GM23248 (cell line): ENCODE measurements around the gene CBFA2T2. TPM values are rescaled to one million over a fixed set of nuclear protein-coding genes. Genes with fewer than 3 reads are reported as not detected.
"Not testable (repeated sequence)": the region's sequence is repeated elsewhere in the genome, so short reads cannot be mapped to it uniquely, and the experiment has no call there.

ENCODE experiments used
- DNase-seq: peaks from one replicate; pipeline ENCODE4 v3.0.0-alpha.2; 2015
- H2AFZ ChIP-seq: fragments of 200-600 bp; sonication (generic); 2 replicates; pipeline ENCODE4 v1.6.1; 2016; ENCODE audit warnings: antibody characterized with exemption
- H3F3A ChIP-seq: fragments of 200-600 bp; sonication (generic); 2 replicates; pipeline ENCODE4 v1.6.1; 2016; ENCODE audit warnings: mild to moderate bottlenecking, antibody characterized with exemption, mixed run types; ENCODE audit not compliant: insufficient read depth
- H3K27ac ChIP-seq: fragments of 200-600 bp; sonication (generic); 2 replicates; pipeline ENCODE4 v1.5.1; 2016; ENCODE audit warnings: mild to moderate bottlenecking
- H3K27me3 ChIP-seq: fragments of 200-600 bp; sonication (generic); replicated peaks from 2 replicates; pipeline ENCODE4 v1.6.1; 2016; ENCODE audit warnings: mild to moderate bottlenecking; ENCODE audit not compliant: insufficient read depth
- H3K36me3 ChIP-seq: fragments of 200-600 bp; sonication (generic); 2 replicates; pipeline ENCODE4 v1.6.1; 2016; ENCODE audit warnings: low read depth, mild to moderate bottlenecking
- H3K4me1 ChIP-seq: fragments of 200-600 bp; sonication (generic); 2 replicates; pipeline ENCODE4 v1.6.1; 2016; ENCODE audit warnings: mild to moderate bottlenecking; ENCODE audit not compliant: insufficient read depth
- H3K4me2 ChIP-seq: fragments of 200-600 bp; sonication (generic); one replicate; pipeline ENCODE4 v1.6.1; 2016; ENCODE audit warnings: mild to moderate bottlenecking; ENCODE audit not compliant: unreplicated experiment
- H3K4me3 ChIP-seq: fragments of 200-600 bp; sonication (generic); 2 replicates; pipeline ENCODE4 v1.5.1; 2016; ENCODE audit warnings: mild to moderate bottlenecking
- H3K79me2 ChIP-seq: fragments of 200-600 bp; sonication (generic); 2 replicates; pipeline ENCODE4 v1.6.1; 2016; ENCODE audit warnings: mild to moderate bottlenecking; ENCODE audit not compliant: insufficient read depth
- H3K9ac ChIP-seq: fragments of 200-600 bp; sonication (generic); 2 replicates; pipeline ENCODE4 v1.6.1; 2016; ENCODE audit warnings: mild to moderate bottlenecking
- H3K9me2 ChIP-seq: fragments of 200-600 bp; sonication (generic); 2 replicates; pipeline ENCODE4 v1.6.1; 2016; ENCODE audit warnings: mixed run types, mild to moderate bottlenecking, moderate library complexity; ENCODE audit not compliant: insufficient read depth
- H3K9me3 ChIP-seq: fragments of 200-600 bp; sonication (generic); one replicate; pipeline ENCODE4 v1.6.1; 2017; ENCODE audit warnings: low read depth
- H4K20me1 ChIP-seq: fragments of 200-600 bp; sonication (generic); 2 replicates; pipeline ENCODE4 v1.6.0; 2016; ENCODE audit not compliant: insufficient read depth
- EZH2 ChIP-seq: fragments of 200-600 bp; sonication (generic); IDR thresholded peaks from 2 replicates; pipeline ENCODE4 v1.6.1; 2018; ENCODE audit warnings: antibody characterized with exemption, mild to moderate bottlenecking; ENCODE audit not compliant: insufficient read depth, poor library complexity, severe bottlenecking
- EZH2phosphoT487 ChIP-seq: fragments of 200-600 bp; sonication (generic); IDR thresholded peaks from 2 replicates; pipeline ENCODE4 v1.6.1; 2018; ENCODE audit warnings: antibody characterized with exemption, moderate library complexity, mild to moderate bottlenecking, low read depth; ENCODE audit not compliant: insufficient read depth
- WGBS, 2 experiments: methylation state at CpG; one replicate each; pipeline ENCODE4 v1.1.6; 2015 to 2017; ENCODE audit warnings: low lambda C conversion rate in 2 of 2, low coverage in 1 of 2; ENCODE audit errors: missing lambda C conversion rate in 2 of 2; 5-methylcytosine and 5-hydroxymethylcytosine counted together
- in situ Hi-C: fragments of 300-500 bp; cut with MboI; formaldehyde crosslinking; loops from 2 replicates; pipeline ENCODE4 v1.15.0; 2020
- polyA plus RNA-seq: library from polyadenylated mRNA; unstranded; fragments of >200 nt; fragmentation: Nextera tagmentation; extraction: Ambion mirVana; gene quantifications from 2 replicates; pipeline ENCODE4 v1.2.1, GENCODE V29; 2016
- total RNA-seq: library from RNA; depleted of rRNA; stranded (reverse); fragments of >200 nt; shearing (Covaris generic); gene quantifications from 2 replicates; pipeline ENCODE4 v1.2.3, GENCODE V29; 2014

CBFA2T2 gene
- total and polyA plus RNA-seq, 2 experiments from 2014 or later = 5.3 to 8.7 TPM

DNA sequence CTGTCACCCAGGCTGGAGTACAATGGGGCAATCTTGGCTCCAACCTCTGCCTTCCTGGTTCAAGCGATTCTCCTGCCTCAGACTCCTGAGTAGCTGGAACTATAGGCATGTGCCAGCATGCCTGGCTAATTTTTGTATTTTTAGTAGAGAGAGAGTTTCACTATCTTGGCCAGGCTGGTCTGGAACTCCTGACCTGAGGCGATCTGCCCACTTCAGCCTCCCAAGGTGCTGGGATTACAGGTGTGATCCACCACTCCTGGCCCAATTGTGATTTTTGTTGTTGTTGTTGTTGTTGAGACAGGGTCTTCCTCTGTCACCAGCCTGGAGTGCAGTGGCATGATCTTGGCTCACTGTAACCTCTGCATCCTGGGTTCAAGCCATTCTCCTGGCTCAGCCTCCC is 69.3 kb downstream of the CBFA2T2 start:
- H2AFZ ChIP-seq = no peak overlapping the region
- H3K27me3 ChIP-seq = no peaks in the 10 kb centered on the region
- H3K27ac ChIP-seq = no peak overlapping the region
- H3K79me2 ChIP-seq = peaks cover 25% of the 10 kb centered on the region; the same call in 1 of the 2 replicates
- TF ChIP-seq EZH2phosphoT487 = no peak
- no peak for TF ChIP-seq EZH2
- no peak overlapping the region for H3K4me2 ChIP-seq
- no peak for DNase-seq
- H3K9ac ChIP-seq = no peak overlapping the region
- H3F3A ChIP-seq = peaks cover 29% of the 10 kb centered on the region
- H3K9me2 ChIP-seq = no peaks in the 10 kb centered on the region
- H4K20me1 ChIP-seq = no peaks in the 10 kb centered on the region
- in situ Hi-C loops = no loop called here
- WGBS, 2 experiments = 75 to 81% methylated on average over 2 of the region's 2 CpGs
- no peaks in the 10 kb centered on the region for H3K9me3 ChIP-seq
- H3K4me3 ChIP-seq = no peak overlapping the region
- no peaks in the 10 kb centered on the region for H3K36me3 ChIP-seq
- peaks cover 28% of the 10 kb centered on the region for H3K4me1 ChIP-seq

DNA sequence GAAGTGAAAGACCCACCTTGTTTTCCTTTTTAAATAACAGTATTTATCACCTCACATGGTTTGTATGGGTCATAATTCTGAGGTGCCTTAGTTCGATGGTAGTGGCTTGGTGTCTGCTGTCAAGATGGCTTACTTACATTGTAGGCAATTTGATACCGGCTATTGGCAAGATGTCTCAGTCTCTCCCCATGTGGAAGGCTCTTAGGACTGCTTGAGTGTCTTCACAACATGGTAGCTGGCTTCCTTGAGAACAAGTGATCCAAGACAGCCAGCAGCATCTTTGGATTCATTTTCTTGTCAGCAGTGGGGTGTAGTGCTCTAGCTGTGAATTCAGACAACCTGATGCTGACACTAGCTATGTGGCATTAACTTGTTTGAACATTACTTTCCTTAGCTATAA is 70.1 kb downstream of the CBFA2T2 start:
- H3K9ac ChIP-seq = no peak overlapping the region
- H3K4me3 ChIP-seq = no peak overlapping the region
- H3K27me3 ChIP-seq = no peaks in the 10 kb centered on the region
- no peak overlapping the region for H2AFZ ChIP-seq
- peaks cover 22% of the 10 kb centered on the region for H3K4me1 ChIP-seq
- H4K20me1 ChIP-seq = no peaks in the 10 kb centered on the region
- no peaks in the 10 kb centered on the region for H3K9me3 ChIP-seq
- peaks cover 28% of the 10 kb centered on the region; the same call in 1 of the 2 replicates for H3K79me2 ChIP-seq
- no peaks in the 10 kb centered on the region for H3K9me2 ChIP-seq
- no peak for DNase-seq
- no peak overlapping the region for H3K27ac ChIP-seq
- H3K36me3 ChIP-seq = no peaks in the 10 kb centered on the region
- H3F3A ChIP-seq = peaks cover 29% of the 10 kb centered on the region
- in situ Hi-C loops = no loop called here
- no peak for TF ChIP-seq EZH2phosphoT487
- TF ChIP-seq EZH2 = no peak
- 96% methylated on average over 2 of the region's 2 CpGs for WGBS, 2 experiments
- H3K4me2 ChIP-seq = no peak overlapping the region

DNA sequence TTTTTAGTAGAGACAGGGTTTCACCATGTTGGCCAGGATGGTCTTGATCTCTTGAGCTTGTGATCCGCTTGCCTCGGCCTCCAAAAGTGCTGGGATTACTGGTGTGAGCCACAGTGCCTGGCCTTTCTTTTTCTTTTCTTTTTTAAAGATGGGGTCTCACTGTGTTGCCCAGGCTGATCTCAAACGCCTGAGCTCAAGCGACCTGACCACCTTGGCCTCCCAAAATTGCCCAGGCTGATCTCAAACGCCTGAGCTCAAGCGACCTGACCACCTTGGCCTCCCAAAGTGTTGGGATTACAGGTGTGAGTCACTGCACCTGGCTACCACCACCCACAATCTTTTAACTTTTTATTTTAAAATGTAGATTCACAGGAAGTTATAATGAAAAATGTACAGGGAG is 71.2 kb downstream of the CBFA2T2 start:
- in situ Hi-C loops = not testable (repeated sequence)
- H3F3A ChIP-seq = peaks cover 21% of the 10 kb centered on the region

DNA sequence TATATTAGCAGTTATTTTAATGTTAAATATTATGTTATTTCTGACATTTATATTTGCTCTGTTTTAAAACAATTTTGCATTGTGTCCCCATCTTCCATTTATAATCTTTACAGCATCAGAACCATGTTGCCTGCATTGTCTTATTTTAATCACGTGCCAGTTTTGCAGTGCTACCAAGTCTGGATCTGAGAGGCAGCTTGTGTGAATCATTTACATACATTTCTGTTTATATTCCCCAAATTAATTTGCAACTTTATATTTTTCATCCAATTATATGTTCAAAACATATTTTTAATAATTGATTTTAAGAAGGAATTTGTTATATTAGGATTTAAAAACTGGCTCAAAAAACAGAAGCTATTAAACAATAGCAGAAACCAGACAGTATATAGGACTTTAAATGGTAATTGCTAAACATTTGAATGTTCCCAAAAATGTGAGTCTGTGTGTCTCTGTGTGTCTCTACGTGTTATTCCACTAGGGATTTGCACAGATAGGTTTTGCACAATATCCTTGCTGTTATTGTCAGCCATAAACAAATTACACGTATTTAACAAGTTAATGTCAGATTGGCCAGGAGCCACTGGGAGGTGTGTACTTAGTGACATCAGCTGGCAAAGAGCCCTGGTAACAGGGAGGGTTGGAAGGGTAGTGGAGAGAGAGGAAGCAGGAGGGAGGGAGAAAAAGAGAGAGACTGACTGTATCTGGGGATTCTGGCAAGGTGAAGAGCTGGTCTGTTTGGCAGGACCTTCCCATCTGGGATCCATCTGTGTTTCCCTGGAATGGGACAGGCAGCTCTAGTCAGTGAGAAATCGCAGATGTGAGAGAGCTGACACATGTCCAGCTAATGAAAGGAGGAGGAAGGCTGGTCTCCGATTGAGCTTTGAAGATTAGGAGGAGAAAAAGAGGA is 72.1 kb downstream of the CBFA2T2 start:
- Histone ChIP-seq H3F3A (peaks cover 19% of the 10 kb centered on the region), H3K79me2 (peaks cover 40% of the 10 kb centered on the region; the same call in 1 of the 2 replicates), H3K9me2 (no peaks in the 10 kb centered on the region), H3K4me2 (peak overlapping the region; percentile 39), H3K4me1 (peaks cover 17% of the 10 kb centered on the region), H3K4me3 (peak overlapping the region; percentile 26), H3K27ac (peak overlapping the region; percentile 27; the same call in 1 of the 2 replicates), H4K20me1 (no peaks in the 10 kb centered on the region), H3K9me3 (no peaks in the 10 kb centered on the region), H3K36me3 (no peaks in the 10 kb centered on the region), H2AFZ (no peak overlapping the region), H3K27me3 (no peaks in the 10 kb centered on the region), H3K9ac (peak overlapping the region; percentile 7; the same call in 1 of the 2 replicates)
- 10 to 14% methylated on average over 5 of the region's 5 CpGs for WGBS, 2 experiments
- TF ChIP-seq EZH2 = no peak
- no peak for TF ChIP-seq EZH2phosphoT487
- DNase-seq = peak; percentile 88
- in situ Hi-C loops = no loop called here

More for the DNA sequence above, 71.2 kb downstream of the CBFA2T2 start:
- H3K4me1 ChIP-seq = peaks cover 17% of the 10 kb centered on the region
- DNase-seq, H3K9me2 ChIP-seq, H3K9me3 ChIP-seq, H3K4me2 ChIP-seq, H3K36me3 ChIP-seq, H3K27ac ChIP-seq, H3K9ac ChIP-seq, H3K27me3 ChIP-seq, H4K20me1 ChIP-seq, H3K4me3 ChIP-seq, H2AFZ ChIP-seq: not testable (repeated sequence)
- WGBS, 2 experiments = 95 to 96% methylated on average over 6 of the region's 6 CpGs
- peaks cover 36% of the 10 kb centered on the region; the same call in 1 of the 2 replicates for H3K79me2 ChIP-seq
